ENCODE data around the gene ARHGAP24.

GRCh38 chr4:85606505-85606904 lies 131.6 kb downstream of the ARHGAP24 start:
- TF ChIP-seq CTCF (conservative IDR thresholded peaks at IDR 0.05) (no peak), ZFX (IDR thresholded peaks at IDR 0.05) (no peak)
